K562 (cell line): ENCODE measurements around the gene SRP54. TPM values are rescaled to one million over a fixed set of nuclear protein-coding genes. Genes with fewer than 3 reads are reported as not detected.

Source experiments
- ATAC-seq: fragments of 200-7000 bp; cut with Tn5 transposase; 3 replicates; pipeline ENCODE4 v1.9.1; 2020; ENCODE audit warnings: moderate library complexity
- BruUV-seq: library from RNA; stranded (reverse); fragments of 400-500 nt; replicated peaks from 2 replicates; lab custom pipeline; 2021; lab: Mats Ljungman, UMichigan
- CTCF ChIA-PET: fragments of 300-600 bp; formaldehyde crosslinking; extraction: SDS; loops from one replicate; lab custom pipeline; 2021; ENCODE audit warnings: low intra/inter-chr PET ratio; lab: Yijun Ruan, JAX
- POLR2A ChIA-PET: fragments of 300-600, 350-650 bp; sonication (Branson Sonifier 250); formaldehyde crosslinking; extraction: SDS; loops from one replicate; lab custom pipeline; 2021; ENCODE audit warnings: antibody characterized with exemption, inconsistent platforms; lab: Yijun Ruan, JAX
- DNase-seq, 4 experiments: peaks; one replicate each; pipeline versions ENCODE4 v3.0.0 to v3.0.0-alpha.2; 2011 to 2018; ENCODE audit warnings: low spot score in 3 of 4, mixed read lengths in 3 of 4; ENCODE audit errors: extremely low read depth in 1 of 4
- FAIRE-seq: peaks from 2 replicates; lab custom pipeline; 2011; peaks lifted over from hg19 to GRCh38; lab: Jason Lieb, UNC
- H2AFZ ChIP-seq: 2 replicates; pipeline ENCODE4 v1.6.0; 2011; ENCODE audit warnings: low read depth, low read length, control low read depth, inconsistent platforms
- H3K27ac ChIP-seq: fragments of 200-600 bp; 3 replicates; pipeline ENCODE4 v1.8.0; 2011; ENCODE audit warnings: low read depth, mild to moderate bottlenecking, control low read depth, inconsistent platforms, low read length, moderate library complexity, mixed read lengths; ENCODE audit errors: extremely low read depth
- H3K27me3 ChIP-seq, 2 experiments: fragments of 300-600 bp in 1 of 2; 2 replicates in 1 of 2; 3 replicates in 1 of 2; pipeline versions ENCODE4 v1.6.0 to v1.8.0; 2011; ENCODE audit warnings: inconsistent platforms in 2 of 2, low read length in 2 of 2, mild to moderate bottlenecking in 1 of 2, mixed read lengths in 1 of 2, moderate library complexity in 1 of 2; ENCODE audit not compliant: control insufficient read depth in 2 of 2, insufficient read depth in 2 of 2
- H3K36me3 ChIP-seq: fragments of 300-600 bp; 3 replicates; pipeline ENCODE4 v1.8.0; 2011; ENCODE audit warnings: mild to moderate bottlenecking, low read length, inconsistent platforms; ENCODE audit not compliant: control insufficient read depth, insufficient read depth
- H3K4me1 ChIP-seq, 2 experiments: fragments of 200-600 bp in 1 of 2; replicated peaks in 1 of 2; 2 replicates in 1 of 2; 3 replicates in 1 of 2; pipeline versions ENCODE4 v1.5.1 to v1.8.0; 2011; ENCODE audit warnings: inconsistent platforms in 2 of 2, low read length in 2 of 2, mild to moderate bottlenecking in 1 of 2, mixed read lengths in 1 of 2, moderate library complexity in 1 of 2; ENCODE audit not compliant: control insufficient read depth in 2 of 2, insufficient read depth in 2 of 2
- H3K4me2 ChIP-seq: 2 replicates; pipeline ENCODE4 v1.6.1; 2011; ENCODE audit warnings: low read length, control low read depth, inconsistent platforms, mixed read lengths; ENCODE audit not compliant: insufficient read depth
- H3K4me3 ChIP-seq: fragments of 200-600 bp; sonication (generic), shearing (Covaris generic); 2 replicates; pipeline ENCODE4 v1.5.1; 2016; ENCODE audit warnings: control low read depth, inconsistent platforms
- H3K79me2 ChIP-seq: fragments of 200-600 bp; 3 replicates; pipeline ENCODE4 v1.8.0; 2011; ENCODE audit warnings: low read length, inconsistent platforms; ENCODE audit not compliant: control insufficient read depth, insufficient read depth
- H3K9ac ChIP-seq, 2 experiments: 2 replicates each; pipeline versions ENCODE4 v1.6.0 to v1.6.1; 2011; ENCODE audit warnings: low read depth in 2 of 2, low read length in 2 of 2, control low read depth in 1 of 2, inconsistent platforms in 1 of 2, mild to moderate bottlenecking in 1 of 2, mixed read lengths in 1 of 2; ENCODE audit not compliant: insufficient read depth in 1 of 2
- H3K9me1 ChIP-seq: one replicate; pipeline ENCODE4 v1.6.0; 2011; ENCODE audit warnings: inconsistent platforms, mild to moderate bottlenecking, low read length, moderate library complexity; ENCODE audit not compliant: control insufficient read depth, insufficient read depth
- H3K9me3 ChIP-seq: replicated peaks from 2 replicates; pipeline ENCODE4 v1.5.1; 2011; ENCODE audit warnings: low read depth, low read length, inconsistent platforms; ENCODE audit not compliant: control insufficient read depth, insufficient read depth
- H4K20me1 ChIP-seq: replicated peaks from 2 replicates; pipeline ENCODE4 v1.6.1; 2011; ENCODE audit warnings: low read length, inconsistent platforms, mixed read lengths; ENCODE audit not compliant: control insufficient read depth, insufficient read depth
- BCOR ChIP-seq: fragments of 450-650 bp; IDR thresholded peaks from 2 replicates; pipeline ENCODE4 v1.6.1; 2016
- KDM4B ChIP-seq, 2 experiments: fragments of 450-650 bp in 1 of 2; sonication (generic) in 1 of 2; IDR thresholded peaks; 2 replicates each; pipeline ENCODE4 v1.6.1; 2016 to 2017; ENCODE audit warnings: borderline replicate concordance in 2 of 2, antibody characterized with exemption in 1 of 2, low read depth in 1 of 2, mild to moderate bottlenecking in 1 of 2
- NFATC3 ChIP-seq: fragments of 450-650 bp; IDR thresholded peaks from 2 replicates; pipeline ENCODE4 v1.6.1; 2017; ENCODE audit warnings: mild to moderate bottlenecking
- RAD51 ChIP-seq: fragments of 450-650 bp; IDR thresholded peaks from 2 replicates; pipeline ENCODE4 v1.7.1; 2016; ENCODE audit warnings: low read depth, mild to moderate bottlenecking, borderline replicate concordance
- RBM25 ChIP-seq: fragments of 200-400 bp; formaldehyde crosslinking; IDR thresholded peaks from 2 replicates; pipeline ENCODE4 v1.6.1; 2018; ENCODE audit warnings: low read length, low read depth, moderate library complexity; ENCODE audit not compliant: severe bottlenecking
- SMAD1 ChIP-seq: fragments of 150-350 bp; IDR thresholded peaks from 2 replicates; pipeline ENCODE4 v1.6.1; 2014; ENCODE audit warnings: low read length, low read depth; ENCODE audit not compliant: partially characterized antibody
- ZFP36 ChIP-seq: fragments of 150-350 bp; IDR thresholded peaks from 2 replicates; pipeline ENCODE4 v1.6.1; 2018; ENCODE audit warnings: low read length, low read depth; ENCODE audit not compliant: partially characterized antibody
- ZNF324 ChIP-seq: fragments of 250-450 bp; sonication (Bioruptor Pico); IDR thresholded peaks from 2 replicates; pipeline ENCODE4 v1.4.0; 2020; ENCODE audit warnings: mild to moderate bottlenecking
- ZNF785 ChIP-seq: fragments of 250-450 bp; sonication (Bioruptor Pico); IDR thresholded peaks from 2 replicates; pipeline ENCODE4 v1.4.0; 2020; ENCODE audit warnings: mild to moderate bottlenecking
- in situ Hi-C: fragments of 300-500 bp; cut with MboI; formaldehyde crosslinking; loops from 4 replicates; pipeline ENCODE4 v1.15.0; 2018; ENCODE audit warnings: inconsistent platforms, mixed read lengths
- intact Hi-C: fragments of 100-400 bp; cut with micrococcal nuclease; formaldehyde crosslinking; loops from 2 replicates; pipeline ENCODE4 v1.14.2; 2022
- polyA plus RNA-seq, 8 experiments: library from polyadenylated mRNA; depleted of rRNA in 4 of 8; stranded (reverse) in 5 of 8; unstranded in 3 of 8; fragments of >200 nt; fragmentation: Nextera tagmentation in 2 of 8; fragmentation: Illumina TruSeq in 1 of 8; extraction: Ambion mirVana in 2 of 8; extraction: Trizol in 1 of 8; gene quantifications; 2 replicates each; pipeline versions ENCODE4 v1.2.1 to v1.2.3, GENCODE V29; 2011 to 2014; ENCODE audit warnings: inconsistent platforms in 1 of 8, missing spikeins in 1 of 8
- total RNA-seq, 7 experiments: library from RNA; depleted of rRNA in 6 of 7; stranded (reverse); fragments of >200 nt in 6 of 7; fragmentation: Illumina TruSeq in 2 of 7; extraction: Trizol in 2 of 7; gene quantifications; 2 replicates each; pipeline versions ENCODE4 v1.2.1 to v1.2.3, GENCODE V29; 2011 to 2021; ENCODE audit warnings: low replicate concordance in 1 of 7
- TF ChIP-seq, protein P1 (sequence below): fragments of 450-650 bp; IDR thresholded peaks from 2 replicates; pipeline ENCODE4 v1.7.0; 2016; ENCODE audit warnings: borderline replicate concordance

The SRP54 gene
- total and polyA plus RNA-seq, 9 of the 15 experiments (the other 6 are each of a cell fraction or from before 2014, with no cell fraction given) = 28.6 to 69.8 (median 51.7) TPM

DNA sequence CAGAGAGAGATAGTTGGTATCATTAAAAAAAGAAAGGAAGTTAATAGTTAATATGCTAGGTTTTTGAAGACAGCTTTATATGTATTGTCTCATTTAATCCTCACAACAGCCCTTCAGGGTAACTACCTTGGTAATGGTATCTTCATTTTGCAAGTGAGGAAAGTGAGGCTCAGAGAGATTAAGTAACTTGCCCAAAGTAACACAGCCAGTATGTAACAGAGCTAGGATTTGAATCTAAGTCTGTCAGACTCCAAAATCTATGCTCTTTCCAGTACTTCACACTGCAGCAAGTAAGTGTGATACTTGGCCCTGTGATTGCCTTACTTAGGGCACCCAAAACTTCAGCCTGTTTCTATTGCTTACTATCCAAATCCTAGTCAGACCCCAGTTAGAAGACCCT, 7.0 kb downstream of the SRP54 start:
- intact Hi-C loops (loop anchor here (10.0 kb wide), 1 partner anchor 425 kb away; no protein-coding TSS in a partner anchor), in situ Hi-C loops (no loop called here)

More for the DNA sequence above, 7.0 kb downstream of the SRP54 start:
- Histone ChIP-seq H3K27ac (no peak overlapping the region), H3K4me3 (no peak overlapping the region), H3K27me3 (no peaks in the 10 kb centered on the region), H3K4me1 (peaks cover 0 to 6% of the 10 kb centered on the region in 2 experiments; a peak in 3 of 5 replicates), H3K4me2 (no peak overlapping the region)
- DNase-seq = no peak
- CTCF ChIA-PET = no interaction called here
- BruUV-seq = no TSS peak
- TF ChIP-seq SMAD1 (no peak), ZFP36 (peak; percentile 65), KDM4B (IDR thresholded peaks at IDR 0.05; ENCODE audit: borderline replicate concordance in 2 of 2, low read depth in 1 of 2) (no peak), ZNF785 (CRISPR knock-in tag) (no peak), NFATC3 (no peak), RAD51 (no peak), ZNF324 (CRISPR knock-in tag) (no peak), RBM25 (peak; percentile 82), BCOR (peak; percentile 59)
- TF ChIP-seq, protein P1, sequence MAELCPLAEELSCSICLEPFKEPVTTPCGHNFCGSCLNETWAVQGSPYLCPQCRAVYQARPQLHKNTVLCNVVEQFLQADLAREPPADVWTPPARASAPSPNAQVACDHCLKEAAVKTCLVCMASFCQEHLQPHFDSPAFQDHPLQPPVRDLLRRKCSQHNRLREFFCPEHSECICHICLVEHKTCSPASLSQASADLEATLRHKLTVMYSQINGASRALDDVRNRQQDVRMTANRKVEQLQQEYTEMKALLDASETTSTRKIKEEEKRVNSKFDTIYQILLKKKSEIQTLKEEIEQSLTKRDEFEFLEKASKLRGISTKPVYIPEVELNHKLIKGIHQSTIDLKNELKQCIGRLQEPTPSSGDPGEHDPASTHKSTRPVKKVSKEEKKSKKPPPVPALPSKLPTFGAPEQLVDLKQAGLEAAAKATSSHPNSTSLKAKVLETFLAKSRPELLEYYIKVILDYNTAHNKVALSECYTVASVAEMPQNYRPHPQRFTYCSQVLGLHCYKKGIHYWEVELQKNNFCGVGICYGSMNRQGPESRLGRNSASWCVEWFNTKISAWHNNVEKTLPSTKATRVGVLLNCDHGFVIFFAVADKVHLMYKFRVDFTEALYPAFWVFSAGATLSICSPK = no peak
- TF ChIP-seq, all 486 proteins: peak for 3
- no peaks in the 10 kb centered on the region for H3K9me1 ChIP-seq
- no peak overlapping the region for H2AFZ ChIP-seq
- no peaks in the 10 kb centered on the region for H4K20me1 ChIP-seq
- no peak overlapping the region; a peak in 1 of 4 replicates for H3K9ac ChIP-seq
- FAIRE-seq (no peak), ATAC-seq (no peak; the same call in 2 of the 3 replicates)
- POLR2A ChIA-PET = interaction anchor here (1.4 kb wide), 1 partner anchor 9 kb away, joined by 4 read pairs; no protein-coding TSS in a partner anchor
- peaks cover 88% of the 10 kb centered on the region for H3K79me2 ChIP-seq
- H3K9me3 ChIP-seq = no peaks in the 10 kb centered on the region
- H3K36me3 ChIP-seq = no peaks in the 10 kb centered on the region
